Measurements from ENCODE around the gene TSPAN12. TPM values are rescaled to one million over a fixed set of nuclear protein-coding genes. Genes with fewer than 3 reads are reported as not detected.

TSPAN12 gene
- total RNA-seq, 1 experiment from 2014 or later, result not detected

GRCh38 chr7:120814253-120814939, 43.5 kb downstream of the TSPAN12 start:
- no peak for DNase-seq (ENCODE audit: unreplicated experiment)
- Mint-ChIP-seq H3K9me3 (ENCODE audit: unreplicated experiment) (no peaks in the 10 kb centered on the region), H3K27ac (ENCODE audit: low read depth, unreplicated experiment) (no peak overlapping the region), H3K4me1 (ENCODE audit: insufficient read depth, unreplicated experiment) (no peaks in the 10 kb centered on the region), H3K27me3 (ENCODE audit: insufficient read depth, unreplicated experiment) (peaks cover 77% of the 10 kb centered on the region), H3K4me3 (ENCODE audit: unreplicated experiment) (no peak overlapping the region), H3K36me3 (ENCODE audit: insufficient read depth, unreplicated experiment) (no peaks in the 10 kb centered on the region)
- ChIA-PET CTCF (interaction anchor here (1.4 kb wide), 1 partner anchor 9 kb away, joined by 7 read pairs; no protein-coding TSS in a partner anchor), POLR2A (no interaction called here)
- TF ChIP-seq, protein P1, sequence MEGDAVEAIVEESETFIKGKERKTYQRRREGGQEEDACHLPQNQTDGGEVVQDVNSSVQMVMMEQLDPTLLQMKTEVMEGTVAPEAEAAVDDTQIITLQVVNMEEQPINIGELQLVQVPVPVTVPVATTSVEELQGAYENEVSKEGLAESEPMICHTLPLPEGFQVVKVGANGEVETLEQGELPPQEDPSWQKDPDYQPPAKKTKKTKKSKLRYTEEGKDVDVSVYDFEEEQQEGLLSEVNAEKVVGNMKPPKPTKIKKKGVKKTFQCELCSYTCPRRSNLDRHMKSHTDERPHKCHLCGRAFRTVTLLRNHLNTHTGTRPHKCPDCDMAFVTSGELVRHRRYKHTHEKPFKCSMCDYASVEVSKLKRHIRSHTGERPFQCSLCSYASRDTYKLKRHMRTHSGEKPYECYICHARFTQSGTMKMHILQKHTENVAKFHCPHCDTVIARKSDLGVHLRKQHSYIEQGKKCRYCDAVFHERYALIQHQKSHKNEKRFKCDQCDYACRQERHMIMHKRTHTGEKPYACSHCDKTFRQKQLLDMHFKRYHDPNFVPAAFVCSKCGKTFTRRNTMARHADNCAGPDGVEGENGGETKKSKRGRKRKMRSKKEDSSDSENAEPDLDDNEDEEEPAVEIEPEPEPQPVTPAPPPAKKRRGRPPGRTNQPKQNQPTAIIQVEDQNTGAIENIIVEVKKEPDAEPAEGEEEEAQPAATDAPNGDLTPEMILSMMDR (IDR thresholded peaks at IDR 0.05; ENCODE audit: unreplicated experiment), result no peak
- no TSS peak for BruUV-seq (replicated peaks)
- intact Hi-C loops (cut with micrococcal nuclease), result no loop called here

DNA sequence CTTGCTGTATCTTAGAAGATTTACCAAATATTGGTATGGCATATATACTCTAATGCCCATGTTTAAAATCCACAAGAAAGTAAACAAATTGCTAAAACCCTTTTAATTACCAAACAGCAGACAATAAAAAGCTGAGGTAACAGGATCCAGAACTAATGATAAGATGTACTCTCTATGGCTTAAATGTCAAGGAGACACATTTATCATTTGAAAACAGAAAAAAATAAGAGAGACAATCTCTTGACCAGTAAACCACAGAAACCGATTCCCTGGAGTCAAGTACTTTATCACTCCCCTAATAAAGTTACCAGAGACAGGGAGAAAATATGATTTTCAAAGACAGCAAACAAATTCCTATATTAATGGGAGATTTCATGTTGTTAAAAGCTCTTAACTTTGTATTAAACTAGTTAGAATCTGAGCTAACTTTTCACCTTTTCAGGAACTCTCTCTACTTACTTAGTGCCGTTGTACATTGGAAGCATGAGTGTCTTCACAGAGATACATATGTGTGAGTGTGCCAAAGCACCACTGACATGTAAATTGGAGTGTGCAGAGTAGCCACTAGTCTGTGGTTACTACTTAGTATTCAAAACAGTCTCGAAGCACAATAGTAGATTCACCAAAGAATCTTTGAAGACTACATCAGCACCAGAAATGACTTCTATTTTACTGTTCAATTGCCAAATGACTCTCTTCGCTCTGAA, 44.2 kb downstream of the TSPAN12 start:
- BruUV-seq (replicated peaks), result no TSS peak
- Mint-ChIP-seq H3K27me3 (ENCODE audit: insufficient read depth, unreplicated experiment) (peaks cover 70% of the 10 kb centered on the region), H3K9me3 (ENCODE audit: unreplicated experiment) (no peaks in the 10 kb centered on the region), H3K4me3 (ENCODE audit: unreplicated experiment) (no peak overlapping the region), H3K36me3 (ENCODE audit: insufficient read depth, unreplicated experiment) (no peaks in the 10 kb centered on the region), H3K4me1 (ENCODE audit: insufficient read depth, unreplicated experiment) (no peaks in the 10 kb centered on the region), H3K27ac (ENCODE audit: low read depth, unreplicated experiment) (no peak overlapping the region)
- ChIA-PET POLR2A (interaction anchor here (0.6 kb wide), 1 partner anchor 41 kb away, joined by 3 read pairs; no protein-coding TSS in a partner anchor), CTCF (interaction anchor here (0.5 to 1.4 kb wide), 4 partner anchors 8 to 485 kb away, joined by 3 to 7 read pairs (median 4); no protein-coding TSS in a partner anchor)
- no peak for DNase-seq (ENCODE audit: unreplicated experiment)
- TF ChIP-seq, protein P1 (IDR thresholded peaks at IDR 0.05; ENCODE audit: unreplicated experiment), result no peak
- intact Hi-C loops (cut with micrococcal nuclease), result no loop called here

GRCh38 chr7:120813089-120813488, 44.9 kb downstream of the TSPAN12 start:
- CTCF ChIA-PET, result interaction anchor here (0.5 to 4.1 kb wide), 4 partner anchors 21 to 371 kb away, joined by 3 to 19 read pairs (median 4); no protein-coding TSS in a partner anchor
- no peak overlapping the region for H3K27ac Mint-ChIP-seq (ENCODE audit: low read depth, unreplicated experiment)
- TF ChIP-seq, protein P1 (IDR thresholded peaks at IDR 0.05; ENCODE audit: unreplicated experiment), result no peak
- intact Hi-C loops (cut with micrococcal nuclease), result no loop called here
- BruUV-seq (replicated peaks), result no TSS peak
- POLR2A ChIA-PET, result interaction anchor here (0.6 kb wide), 1 partner anchor 40 kb away, joined by 3 read pairs; no protein-coding TSS in a partner anchor
- no peaks in the 10 kb centered on the region for H3K4me1 Mint-ChIP-seq (ENCODE audit: insufficient read depth, unreplicated experiment)
- no peak overlapping the region for H3K4me3 Mint-ChIP-seq (ENCODE audit: unreplicated experiment)
- H3K9me3 Mint-ChIP-seq (ENCODE audit: unreplicated experiment), result no peaks in the 10 kb centered on the region
- no peaks in the 10 kb centered on the region for H3K36me3 Mint-ChIP-seq (ENCODE audit: insufficient read depth, unreplicated experiment)
- peaks cover 64% of the 10 kb centered on the region for H3K27me3 Mint-ChIP-seq (ENCODE audit: insufficient read depth, unreplicated experiment)
- DNase-seq (ENCODE audit: unreplicated experiment), result no peak

- Mint-ChIP-seq H3K36me3 (ENCODE audit: insufficient read depth, unreplicated experiment) (no peaks in the 10 kb centered on the region), H3K27ac (ENCODE audit: low read depth, unreplicated experiment) (no peak overlapping the region), H3K4me3 (ENCODE audit: unreplicated experiment) (no peak overlapping the region), H3K9me3 (ENCODE audit: unreplicated experiment) (no peaks in the 10 kb centered on the region), H3K4me1 (ENCODE audit: insufficient read depth, unreplicated experiment) (no peaks in the 10 kb centered on the region), H3K27me3 (ENCODE audit: insufficient read depth, unreplicated experiment) (peaks cover 26% of the 10 kb centered on the region)
- ChIA-PET POLR2A (no interaction called here), CTCF (interaction anchor here (1.2 to 4.1 kb wide), 3 partner anchors 17 to 299 kb away, joined by 3 to 19 read pairs (median 5); no protein-coding TSS in a partner anchor)
- no peak for DNase-seq (ENCODE audit: unreplicated experiment)
- TF ChIP-seq, protein P1 (IDR thresholded peaks at IDR 0.05; ENCODE audit: unreplicated experiment), result no peak
- intact Hi-C loops (cut with micrococcal nuclease), result no loop called here
- BruUV-seq (replicated peaks), result no TSS peak
Observed at GRCh38 chr7:120809260-120809659, 48.7 kb downstream of the TSPAN12 start.
